Measurements from ENCODE around the gene DNAH11.

DNAH11 gene

GRCh38 chr7:21898265-21898930 lies 355.6 kb downstream of the DNAH11 start:
- no peak overlapping the region for H3K27ac Mint-ChIP-seq
- H3K36me3 Mint-ChIP-seq (ENCODE audit: low read depth): peaks cover 58% of the 10 kb centered on the region
- peaks cover 2% of the 10 kb centered on the region for H3K9me3 Mint-ChIP-seq
- peaks cover 5% of the 10 kb centered on the region for H3K27me3 Mint-ChIP-seq (ENCODE audit: low read depth)
- TF ChIP-seq CTCF (IDR thresholded peaks at IDR 0.05; ENCODE audit: unreplicated experiment in 3 of 3): no peak
- H3K4me3 Mint-ChIP-seq: no peak overlapping the region
- no peaks in the 10 kb centered on the region for H3K4me1 Mint-ChIP-seq

- H3K27me3 Mint-ChIP-seq (ENCODE audit: low read depth): no peaks in the 10 kb centered on the region
- peaks cover 90% of the 10 kb centered on the region for H3K36me3 Mint-ChIP-seq (ENCODE audit: low read depth)
- H3K4me3 Mint-ChIP-seq: no peak overlapping the region
- peaks cover under 1% of the 10 kb centered on the region for H3K9me3 Mint-ChIP-seq
- H3K27ac Mint-ChIP-seq: no peak overlapping the region
- no peak for TF ChIP-seq CTCF (IDR thresholded peaks at IDR 0.05; ENCODE audit: unreplicated experiment in 3 of 3)
- H3K4me1 Mint-ChIP-seq: no peaks in the 10 kb centered on the region
These were observed 359.4 kb downstream of the DNAH11 start for GRCh38 chr7:21902240-21902639.

GRCh38 chr7:21903020-21903786 lies 360.4 kb downstream of the DNAH11 start:
- H3K27ac Mint-ChIP-seq: no peak overlapping the region

GRCh38 chr7:21908746-21909145 lies 365.9 kb downstream of the DNAH11 start:
- Mint-ChIP-seq H3K4me3 (no peak overlapping the region), H3K9me3 (no peaks in the 10 kb centered on the region), H3K36me3 (ENCODE audit: low read depth) (peaks cover 77% of the 10 kb centered on the region), H3K27ac (no peak overlapping the region), H3K27me3 (ENCODE audit: low read depth) (no peaks in the 10 kb centered on the region), H3K4me1 (peaks cover 13% of the 10 kb centered on the region)
- TF ChIP-seq CTCF (IDR thresholded peaks at IDR 0.05; ENCODE audit: unreplicated experiment in 3 of 3): no peak

More at GRCh38 chr7:21903020-21903786, 360.4 kb downstream of the DNAH11 start:
- Mint-ChIP-seq H3K4me3 (no peak overlapping the region), H3K27me3 (ENCODE audit: low read depth) (no peaks in the 10 kb centered on the region), H3K9me3 (no peaks in the 10 kb centered on the region), H3K4me1 (no peaks in the 10 kb centered on the region), H3K36me3 (ENCODE audit: low read depth) (peaks cover 93% of the 10 kb centered on the region)
- TF ChIP-seq CTCF (IDR thresholded peaks at IDR 0.05; ENCODE audit: unreplicated experiment in 3 of 3): no peak

GRCh38 chr7:21910253-21910652 lies 367.4 kb downstream of the DNAH11 start:
- H3K36me3 Mint-ChIP-seq (ENCODE audit: low read depth): peaks cover 75% of the 10 kb centered on the region
- peaks cover 4% of the 10 kb centered on the region for H3K27me3 Mint-ChIP-seq (ENCODE audit: low read depth)
- H3K27ac Mint-ChIP-seq: no peak overlapping the region
- H3K4me1 Mint-ChIP-seq: peaks cover 13% of the 10 kb centered on the region
- no peak for TF ChIP-seq CTCF (IDR thresholded peaks at IDR 0.05; ENCODE audit: unreplicated experiment in 3 of 3)
- H3K9me3 Mint-ChIP-seq: no peaks in the 10 kb centered on the region
- H3K4me3 Mint-ChIP-seq: no peak overlapping the region

Measured in nephron (organoid).